Stimulated activated memory B cell treated with anti-CD40 and anti-IgM and Interleukin-4, amounts not matched to agents 10 μg/mL and 1 μg/mL and 100 μg/mL, for 72 hours (primary cell): ENCODE data around the gene ZC3H7B.

Experiments used
- ATAC-seq: fragments of 150-1000 bp; cut with Tn5 transposase; 2 replicates; pipeline ENCODE4 v1.10.0; 2021
- H3K27ac Mint-ChIP-seq: one replicate; pipeline ENCODE4 v1.8.0; 2022; ENCODE audit warnings: mild to moderate bottlenecking, mixed read lengths
- H3K27me3 Mint-ChIP-seq: one replicate; pipeline ENCODE4 v1.8.0; 2022; ENCODE audit warnings: mixed read lengths
- H3K36me3 Mint-ChIP-seq: one replicate; pipeline ENCODE4 v1.8.0; 2022; ENCODE audit warnings: mixed read lengths
- H3K4me1 Mint-ChIP-seq: one replicate; pipeline ENCODE4 v1.8.0; 2022; ENCODE audit warnings: mixed read lengths
- H3K4me3 Mint-ChIP-seq: one replicate; pipeline ENCODE4 v1.8.0; 2022; ENCODE audit warnings: mild to moderate bottlenecking, moderate library complexity, mixed read lengths
- H3K9me3 Mint-ChIP-seq: one replicate; pipeline ENCODE4 v1.8.0; 2022; ENCODE audit warnings: mixed read lengths

ZC3H7B gene

GRCh38 chr22:41352058-41352457 lies 50.7 kb downstream of the ZC3H7B start:
- Mint-ChIP-seq H3K4me3 (no peak overlapping the region), H3K27ac (no peak overlapping the region), H3K36me3 (peaks cover 82% of the 10 kb centered on the region), H3K4me1 (no peaks in the 10 kb centered on the region), H3K27me3 (no peaks in the 10 kb centered on the region), H3K9me3 (no peaks in the 10 kb centered on the region)
- no peak for ATAC-seq

GRCh38 chr22:41353862-41354575 lies 52.7 kb downstream of the ZC3H7B start:
- Mint-ChIP-seq H3K27ac (no peak overlapping the region), H3K27me3 (no peaks in the 10 kb centered on the region), H3K4me1 (no peaks in the 10 kb centered on the region), H3K9me3 (no peaks in the 10 kb centered on the region), H3K36me3 (peaks cover 76% of the 10 kb centered on the region), H3K4me3 (no peak overlapping the region)
- ATAC-seq = no peak

GRCh38 chr22:41354979-41355378 lies 53.7 kb downstream of the ZC3H7B start:
- ATAC-seq = no peak
- H3K27ac Mint-ChIP-seq = no peak overlapping the region
- no peak overlapping the region for H3K4me3 Mint-ChIP-seq
- no peaks in the 10 kb centered on the region for H3K27me3 Mint-ChIP-seq
- H3K9me3 Mint-ChIP-seq = no peaks in the 10 kb centered on the region
- no peaks in the 10 kb centered on the region for H3K4me1 Mint-ChIP-seq
- H3K36me3 Mint-ChIP-seq = peaks cover 77% of the 10 kb centered on the region

- peaks cover 73% of the 10 kb centered on the region for H3K36me3 Mint-ChIP-seq
- no peaks in the 10 kb centered on the region for H3K4me1 Mint-ChIP-seq
- no peaks in the 10 kb centered on the region for H3K9me3 Mint-ChIP-seq
- no peaks in the 10 kb centered on the region for H3K27me3 Mint-ChIP-seq
- H3K4me3 Mint-ChIP-seq = no peak overlapping the region
- no peak for ATAC-seq
- H3K27ac Mint-ChIP-seq = no peak overlapping the region
Observed at GRCh38 chr22:41355895-41356294, 54.6 kb downstream of the ZC3H7B start.

- Mint-ChIP-seq H3K9me3 (no peaks in the 10 kb centered on the region), H3K27ac (no peak overlapping the region), H3K36me3 (peaks cover 70% of the 10 kb centered on the region), H3K4me3 (no peak overlapping the region), H3K27me3 (no peaks in the 10 kb centered on the region), H3K4me1 (no peaks in the 10 kb centered on the region)
- no peak for ATAC-seq
Observed at GRCh38 chr22:41356430-41357028, 55.2 kb downstream of the ZC3H7B start.

GRCh38 chr22:41357191-41357590 lies 55.9 kb downstream of the ZC3H7B start:
- ATAC-seq = peak; percentile 25
- peaks cover 65% of the 10 kb centered on the region for H3K36me3 Mint-ChIP-seq
- H3K4me3 Mint-ChIP-seq = no peak overlapping the region
- H3K27ac Mint-ChIP-seq = no peak overlapping the region
- no peaks in the 10 kb centered on the region for H3K9me3 Mint-ChIP-seq
- H3K4me1 Mint-ChIP-seq = no peaks in the 10 kb centered on the region
- no peaks in the 10 kb centered on the region for H3K27me3 Mint-ChIP-seq

- Mint-ChIP-seq H3K9me3 (no peaks in the 10 kb centered on the region), H3K36me3 (peaks cover 49% of the 10 kb centered on the region), H3K4me3 (no peak overlapping the region), H3K27me3 (no peaks in the 10 kb centered on the region), H3K4me1 (no peaks in the 10 kb centered on the region), H3K27ac (no peak overlapping the region)
- no peak for ATAC-seq
Observed at GRCh38 chr22:41358927-41359326, 57.6 kb downstream of the ZC3H7B start.

GRCh38 chr22:41359376-41359775 lies 58.1 kb downstream of the ZC3H7B start:
- Mint-ChIP-seq H3K36me3 (peaks cover 45% of the 10 kb centered on the region), H3K27ac (no peak overlapping the region), H3K9me3 (no peaks in the 10 kb centered on the region), H3K4me1 (no peaks in the 10 kb centered on the region), H3K27me3 (no peaks in the 10 kb centered on the region), H3K4me3 (no peak overlapping the region)
- no peak for ATAC-seq

GRCh38 chr22:41360126-41360525 lies 58.8 kb downstream of the ZC3H7B start:
- Mint-ChIP-seq H3K4me3 (no peak overlapping the region), H3K27me3 (no peaks in the 10 kb centered on the region), H3K27ac (no peak overlapping the region), H3K9me3 (no peaks in the 10 kb centered on the region), H3K36me3 (peaks cover 37% of the 10 kb centered on the region), H3K4me1 (no peaks in the 10 kb centered on the region)
- ATAC-seq = no peak

- no peak overlapping the region for H3K27ac Mint-ChIP-seq
- ATAC-seq = no peak
- H3K36me3 Mint-ChIP-seq = peaks cover 27% of the 10 kb centered on the region
- no peaks in the 10 kb centered on the region for H3K9me3 Mint-ChIP-seq
- H3K27me3 Mint-ChIP-seq = no peaks in the 10 kb centered on the region
- no peaks in the 10 kb centered on the region for H3K4me1 Mint-ChIP-seq
- H3K4me3 Mint-ChIP-seq = no peak overlapping the region
Observed at GRCh38 chr22:41361716-41362310, 60.5 kb downstream of the ZC3H7B start.

- Mint-ChIP-seq H3K9me3 (no peaks in the 10 kb centered on the region), H3K4me1 (no peaks in the 10 kb centered on the region), H3K27me3 (peaks cover 2% of the 10 kb centered on the region), H3K36me3 (peaks cover 27% of the 10 kb centered on the region), H3K27ac (no peak overlapping the region), H3K4me3 (no peak overlapping the region)
- ATAC-seq = no peak
Observed at GRCh38 chr22:41362615-41363014, 61.3 kb downstream of the ZC3H7B start.

- Mint-ChIP-seq H3K9me3 (no peaks in the 10 kb centered on the region), H3K27ac (no peak overlapping the region), H3K36me3 (peaks cover 12% of the 10 kb centered on the region), H3K27me3 (peaks cover 8% of the 10 kb centered on the region), H3K4me3 (no peak overlapping the region), H3K4me1 (no peaks in the 10 kb centered on the region)
- no peak for ATAC-seq
Observed at GRCh38 chr22:41364233-41364632, 62.9 kb downstream of the ZC3H7B start.

GRCh38 chr22:41364955-41365354 lies 63.6 kb downstream of the ZC3H7B start:
- no peak overlapping the region for H3K4me3 Mint-ChIP-seq
- H3K27ac Mint-ChIP-seq = no peak overlapping the region
- no peaks in the 10 kb centered on the region for H3K4me1 Mint-ChIP-seq
- peaks cover 6% of the 10 kb centered on the region for H3K36me3 Mint-ChIP-seq
- ATAC-seq = no peak
- peaks cover 8% of the 10 kb centered on the region for H3K27me3 Mint-ChIP-seq
- no peaks in the 10 kb centered on the region for H3K9me3 Mint-ChIP-seq

GRCh38 chr22:41365425-41365824 lies 64.1 kb downstream of the ZC3H7B start:
- no peaks in the 10 kb centered on the region for H3K9me3 Mint-ChIP-seq
- ATAC-seq = no peak
- peaks cover 1% of the 10 kb centered on the region for H3K36me3 Mint-ChIP-seq
- H3K27me3 Mint-ChIP-seq = peaks cover 8% of the 10 kb centered on the region
- no peak overlapping the region for H3K27ac Mint-ChIP-seq
- H3K4me3 Mint-ChIP-seq = no peak overlapping the region
- no peaks in the 10 kb centered on the region for H3K4me1 Mint-ChIP-seq

GRCh38 chr22:41366323-41367029 lies 65.2 kb downstream of the ZC3H7B start:
- Mint-ChIP-seq H3K9me3 (no peaks in the 10 kb centered on the region), H3K4me3 (no peak overlapping the region), H3K27me3 (peaks cover 18% of the 10 kb centered on the region), H3K27ac (no peak overlapping the region), H3K36me3 (no peaks in the 10 kb centered on the region), H3K4me1 (no peaks in the 10 kb centered on the region)
- ATAC-seq = no peak
